OCI-LY7 (cell line): Measurements from ENCODE around the gene ECHDC1. TPM values are rescaled to one million over a fixed set of nuclear protein-coding genes. Genes with fewer than 3 reads are reported as not detected.

Experiments
- BruUV-seq: library from RNA; stranded (reverse); fragments of 400-500 nt; replicated peaks from 2 replicates; lab custom pipeline; 2021; lab: Mats Ljungman, UMichigan
- CTCF ChIA-PET: fragments of 300-600 bp; sonication (Branson Sonifier 250); formaldehyde crosslinking; loops from one replicate; lab custom pipeline; 2022; ENCODE audit warnings: antibody characterized with exemption; ENCODE audit not compliant: unreplicated experiment; lab: Charles Lee
- POLR2A ChIA-PET: fragments of 300-600 bp; sonication (Branson Sonifier 250); formaldehyde crosslinking; loops from one replicate; lab custom pipeline; 2022; ENCODE audit warnings: antibody characterized with exemption; lab: Charles Lee
- DNase-seq: peaks from one replicate; pipeline ENCODE4 v3.0.0-alpha.2; 2015; ENCODE audit warnings: low spot score
- H2AFZ ChIP-seq: fragments of 200-600 bp; sonication (generic), shearing (Covaris generic); 2 replicates; pipeline ENCODE4 v1.6.1; 2014; ENCODE audit warnings: mild to moderate bottlenecking, antibody characterized with exemption, low read length, moderate library complexity
- H3K27ac ChIP-seq: fragments of 200-600 bp; sonication (generic); 2 replicates; pipeline ENCODE4 v1.5.1; 2014; ENCODE audit warnings: mixed run types, low read depth, mild to moderate bottlenecking, moderate library complexity, low read length, inconsistent platforms; ENCODE audit not compliant: poor library complexity, severe bottlenecking
- H3K36me3 ChIP-seq: fragments of 200-600 bp; sonication (generic); 2 replicates; pipeline ENCODE4 v1.6.1; 2014; ENCODE audit warnings: mild to moderate bottlenecking, antibody characterized with exemption, low read length, moderate library complexity, mixed read lengths; ENCODE audit not compliant: insufficient read depth
- H3K4me1 ChIP-seq: fragments of 200-600 bp; sonication (generic); 2 replicates; pipeline ENCODE4 v1.5.1; 2014; ENCODE audit warnings: mild to moderate bottlenecking, low read length; ENCODE audit not compliant: insufficient read depth, poor library complexity, severe bottlenecking
- H3K4me2 ChIP-seq: fragments of 200-600 bp; sonication (generic); 2 replicates; pipeline ENCODE4 v1.6.1; 2014; ENCODE audit warnings: mild to moderate bottlenecking, low read length
- H3K4me3 ChIP-seq: fragments of 200-600 bp; sonication (generic); 2 replicates; pipeline ENCODE4 v1.5.1; 2014; ENCODE audit warnings: mild to moderate bottlenecking, low read depth, low read length; ENCODE audit not compliant: poor library complexity, severe bottlenecking
- H3K79me2 ChIP-seq: fragments of 200-600 bp; sonication (generic); 2 replicates; pipeline ENCODE4 v1.6.1; 2016; ENCODE audit warnings: low read depth, mild to moderate bottlenecking, low read length, moderate library complexity, mixed read lengths; ENCODE audit not compliant: insufficient read depth
- H3K9me2 ChIP-seq: fragments of 200-600 bp; sonication (generic); 2 replicates; pipeline ENCODE4 v1.6.1; 2016; ENCODE audit warnings: mild to moderate bottlenecking, low read length, mixed read lengths; ENCODE audit not compliant: insufficient read depth
- H3K9me3 ChIP-seq: fragments of 200-600 bp; sonication (generic); 2 replicates; pipeline ENCODE4 v1.6.1; 2014; ENCODE audit warnings: mild to moderate bottlenecking, mixed run types, low read length, mixed read lengths
- H4K20me1 ChIP-seq: fragments of 200-600 bp; sonication (generic); 2 replicates; pipeline ENCODE4 v1.6.1; 2014; ENCODE audit warnings: mild to moderate bottlenecking, antibody characterized with exemption, low read length, moderate library complexity, mixed read lengths; ENCODE audit not compliant: insufficient read depth
- CTCF ChIP-seq: fragments of 200-600 bp; sonication (generic); conservative IDR thresholded peaks from 2 replicates; pipeline ENCODE4 v1.5.1; 2014; ENCODE audit warnings: mild to moderate bottlenecking, antibody characterized with exemption, low read length, moderate library complexity, mixed read lengths
- EZH2phosphoT487 ChIP-seq: fragments of 200-600 bp; sonication (generic); IDR thresholded peaks from 2 replicates; pipeline ENCODE4 v1.6.1; 2018; ENCODE audit warnings: low read depth, borderline replicate concordance, mild to moderate bottlenecking, mixed run types, antibody characterized with exemption, low read length, moderate library complexity, mixed read lengths
- intact Hi-C: fragments of 100-400 bp; cut with micrococcal nuclease; formaldehyde crosslinking; loops from one replicate; pipeline ENCODE4 v1.10.0; 2022; ENCODE audit not compliant: unreplicated experiment
- total RNA-seq, 2 experiments: library from RNA; depleted of rRNA in 1 of 2; stranded (reverse); fragments of >200 nt in 1 of 2; shearing (Covaris generic) in 1 of 2; gene quantifications; 2 replicates each; pipeline ENCODE4 v1.2.3, GENCODE V29; 2014 to 2022

Gene ECHDC1
- total RNA-seq, 2 experiments from 2014 or later, result 18.6 to 41.9 TPM

- BruUV-seq, result no TSS peak
- CTCF ChIA-PET, result no interaction called here
Measured at GRCh38 chr6:127288705-127289104, 54.7 kb downstream of the ECHDC1 start.

GRCh38 chr6:127282184-127282583 lies 61.2 kb downstream of the ECHDC1 start:
- TF ChIP-seq CTCF (no peak), EZH2phosphoT487 (no peak)
- Histone ChIP-seq H3K4me3 (no peak overlapping the region), H3K79me2 (no peaks in the 10 kb centered on the region), H4K20me1 (no peaks in the 10 kb centered on the region), H3K9me3 (no peaks in the 10 kb centered on the region), H3K4me1 (no peaks in the 10 kb centered on the region), H3K4me2 (no peak overlapping the region), H3K9me2 (no peaks in the 10 kb centered on the region), H3K36me3 (peaks cover 46% of the 10 kb centered on the region), H3K27ac (no peak overlapping the region), H2AFZ (no peak overlapping the region)
- CTCF ChIA-PET, result interaction anchor here (0.6 kb wide), 1 partner anchor 238 kb away, joined by 3 read pairs; no protein-coding TSS in a partner anchor
- intact Hi-C loops, result no loop called here
- BruUV-seq, result no TSS peak
- no peak for DNase-seq
- POLR2A ChIA-PET, result interaction anchor here (0.8 to 1.2 kb wide), 2 partner anchors 9 to 17 kb away, joined by 3 to 4 read pairs; no protein-coding TSS in a partner anchor

More at GRCh38 chr6:127288705-127289104, 54.7 kb downstream of the ECHDC1 start:
- intact Hi-C loops, result no loop called here
- H3K27ac ChIP-seq, result no peak overlapping the region
- no peaks in the 10 kb centered on the region for H4K20me1 ChIP-seq
- H3K4me1 ChIP-seq, result no peaks in the 10 kb centered on the region
- TF ChIP-seq EZH2phosphoT487, result no peak
- no peak for TF ChIP-seq CTCF
- H2AFZ ChIP-seq, result no peak overlapping the region
- no peaks in the 10 kb centered on the region for H3K9me2 ChIP-seq
- no peaks in the 10 kb centered on the region for H3K79me2 ChIP-seq
- no peak for DNase-seq
- no peak overlapping the region for H3K4me2 ChIP-seq
- no peaks in the 10 kb centered on the region for H3K9me3 ChIP-seq
- H3K36me3 ChIP-seq, result peaks cover 48% of the 10 kb centered on the region
- POLR2A ChIA-PET, result interaction anchor here (0.9 to 1.3 kb wide), 2 partner anchors 19 to 23 kb away, joined by 4 read pairs; no protein-coding TSS in a partner anchor
- H3K4me3 ChIP-seq, result no peak overlapping the region

GRCh38 chr6:127279815-127280214 lies 63.6 kb downstream of the ECHDC1 start:
- no peak overlapping the region for H2AFZ ChIP-seq
- no peaks in the 10 kb centered on the region for H3K79me2 ChIP-seq
- H3K4me3 ChIP-seq, result no peak overlapping the region
- no peaks in the 10 kb centered on the region for H3K9me3 ChIP-seq
- BruUV-seq, result no TSS peak
- H3K4me1 ChIP-seq, result no peaks in the 10 kb centered on the region
- intact Hi-C loops, result no loop called here
- DNase-seq, result no peak
- H4K20me1 ChIP-seq, result no peaks in the 10 kb centered on the region
- H3K27ac ChIP-seq, result no peak overlapping the region
- ChIA-PET CTCF (no interaction called here), POLR2A (interaction anchor here (1.0 to 1.5 kb wide), 5 partner anchors 10 to 21 kb away, joined by 3 to 6 read pairs (median 4); no protein-coding TSS in a partner anchor)
- no peak overlapping the region for H3K4me2 ChIP-seq
- TF ChIP-seq CTCF (no peak), EZH2phosphoT487 (no peak)
- H3K36me3 ChIP-seq, result peaks cover 28% of the 10 kb centered on the region; the same call in 1 of the 2 replicates
- H3K9me2 ChIP-seq, result no peaks in the 10 kb centered on the region
